Stimulated activated naive CD8-positive, alpha-beta T cell treated with anti-CD3 and anti-CD28 coated beads, Interleukin-15, amount 100 ng/mL, for 72 hours (primary cell): ENCODE results near the gene HELZ2.
A peak's percentile ranks its signal among the peaks of the same experiment; 100 is the strongest.
"Not testable (repeated sequence)": the region's sequence is repeated elsewhere in the genome, so short reads cannot be mapped to it uniquely, and the experiment has no call there.

Experiments used
- ATAC-seq: fragments of 150-1000 bp; cut with Tn5 transposase; 2 replicates; pipeline ENCODE4 v1.10.0; 2021; ENCODE audit warnings: mild to moderate bottlenecking, moderate library complexity
- DNase-seq, 2 donors: peaks; one replicate each; pipeline ENCODE4 v3.0.0; 2021 to 2022
- H3K27ac Mint-ChIP-seq, 2 donors: one replicate each; pipeline ENCODE4 v1.8.0; 2022; ENCODE audit warnings: mild to moderate bottlenecking in 2 of 2, mixed read lengths in 2 of 2, moderate library complexity in 2 of 2
- H3K27me3 Mint-ChIP-seq: one replicate; pipeline ENCODE4 v1.8.0; 2022; ENCODE audit warnings: mixed read lengths
- H3K4me1 Mint-ChIP-seq: one replicate; pipeline ENCODE4 v1.8.0; 2022; ENCODE audit warnings: mild to moderate bottlenecking, mixed read lengths
- H3K4me3 Mint-ChIP-seq, 2 donors: one replicate each; pipeline ENCODE4 v1.8.0; 2022; ENCODE audit warnings: mild to moderate bottlenecking in 2 of 2, mixed read lengths in 2 of 2, moderate library complexity in 1 of 2
- H3K9me3 Mint-ChIP-seq, 2 donors: one replicate each; pipeline ENCODE4 v1.8.0; 2022; ENCODE audit warnings: mixed read lengths in 2 of 2

The HELZ2 gene

DNA sequence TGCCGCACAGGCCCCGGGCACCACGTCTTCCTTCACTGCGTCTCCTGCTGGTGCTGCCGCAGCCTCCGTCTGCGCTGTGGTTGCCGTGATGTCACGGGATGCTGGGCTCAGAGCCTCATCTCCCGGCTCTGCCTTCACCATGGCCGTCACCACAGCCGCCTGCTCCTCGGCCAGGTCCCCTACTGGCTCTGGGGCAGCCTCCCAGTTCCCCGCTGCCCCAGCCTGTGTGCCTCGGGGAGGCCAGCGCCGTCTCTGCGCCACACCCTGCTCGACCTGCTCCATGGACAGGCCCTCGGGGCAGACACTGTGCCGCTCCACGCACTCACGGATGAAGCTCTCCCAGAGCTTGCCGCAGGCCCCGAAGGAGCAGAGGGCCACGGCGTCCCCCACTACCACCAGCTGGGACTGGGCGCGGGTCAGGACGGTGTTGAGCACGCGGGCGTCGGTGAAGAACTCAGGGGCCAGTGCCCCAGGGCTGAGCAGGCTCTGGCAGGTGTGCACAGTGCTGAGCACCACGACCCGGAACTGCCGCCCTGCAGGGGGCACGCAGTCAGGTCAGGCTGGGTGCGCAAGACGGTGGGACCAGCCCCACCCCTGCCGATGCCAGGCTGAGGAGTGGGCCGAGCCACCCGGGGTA lies 8.2 kb downstream of the HELZ2 start:
- ATAC-seq = no peak
- H3K27ac Mint-ChIP-seq = peak overlapping the region in 1 of 2 donors; percentile 63
- no peak overlapping the region for H3K4me3 Mint-ChIP-seq
- H3K9me3 Mint-ChIP-seq = no peaks in the 10 kb centered on the region
- no peak for DNase-seq
- H3K27me3 Mint-ChIP-seq = peaks cover 14% of the 10 kb centered on the region
- H3K4me1 Mint-ChIP-seq = peaks cover 36% of the 10 kb centered on the region

DNA sequence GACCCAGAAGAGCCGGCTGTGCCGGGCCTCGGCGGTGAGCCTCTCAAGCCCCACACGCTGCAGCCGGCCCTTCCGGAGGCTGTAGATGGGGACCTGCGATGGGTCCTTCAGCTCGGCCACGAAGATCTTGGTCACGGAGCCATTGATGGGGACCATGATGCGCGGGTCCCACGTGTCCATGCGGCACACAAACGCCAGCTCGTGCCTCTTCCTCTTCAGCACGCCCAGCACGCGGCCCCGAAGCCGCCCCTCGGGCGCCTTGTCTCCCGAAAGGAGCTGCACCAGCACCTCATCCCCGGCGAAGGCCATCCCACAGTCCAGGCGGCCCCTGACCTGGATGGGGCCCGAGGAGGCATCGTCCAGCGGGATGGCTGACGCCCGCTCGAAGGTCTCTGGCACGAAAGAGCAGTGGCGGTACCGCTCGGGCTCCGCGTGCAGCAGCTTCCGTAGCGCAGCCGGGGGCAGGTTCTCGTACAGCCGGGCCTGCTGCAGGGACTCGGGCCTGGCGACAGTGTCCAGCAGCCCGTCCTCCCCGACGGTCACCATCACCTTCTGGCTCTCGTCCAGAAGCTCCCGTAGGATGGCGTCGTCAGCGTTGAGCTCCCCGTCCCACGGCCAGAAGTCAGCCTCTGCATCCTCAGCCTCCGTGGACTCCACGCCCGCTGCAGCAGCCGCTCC lies 8.9 kb downstream of the HELZ2 start:
- ATAC-seq = no peak
- Mint-ChIP-seq H3K4me1 (peaks cover 39% of the 10 kb centered on the region), H3K27me3 (peaks cover 14% of the 10 kb centered on the region), H3K4me3 (no peak overlapping the region), H3K27ac (no peak overlapping the region), H3K9me3 (no peaks in the 10 kb centered on the region)
- no peak for DNase-seq

DNA sequence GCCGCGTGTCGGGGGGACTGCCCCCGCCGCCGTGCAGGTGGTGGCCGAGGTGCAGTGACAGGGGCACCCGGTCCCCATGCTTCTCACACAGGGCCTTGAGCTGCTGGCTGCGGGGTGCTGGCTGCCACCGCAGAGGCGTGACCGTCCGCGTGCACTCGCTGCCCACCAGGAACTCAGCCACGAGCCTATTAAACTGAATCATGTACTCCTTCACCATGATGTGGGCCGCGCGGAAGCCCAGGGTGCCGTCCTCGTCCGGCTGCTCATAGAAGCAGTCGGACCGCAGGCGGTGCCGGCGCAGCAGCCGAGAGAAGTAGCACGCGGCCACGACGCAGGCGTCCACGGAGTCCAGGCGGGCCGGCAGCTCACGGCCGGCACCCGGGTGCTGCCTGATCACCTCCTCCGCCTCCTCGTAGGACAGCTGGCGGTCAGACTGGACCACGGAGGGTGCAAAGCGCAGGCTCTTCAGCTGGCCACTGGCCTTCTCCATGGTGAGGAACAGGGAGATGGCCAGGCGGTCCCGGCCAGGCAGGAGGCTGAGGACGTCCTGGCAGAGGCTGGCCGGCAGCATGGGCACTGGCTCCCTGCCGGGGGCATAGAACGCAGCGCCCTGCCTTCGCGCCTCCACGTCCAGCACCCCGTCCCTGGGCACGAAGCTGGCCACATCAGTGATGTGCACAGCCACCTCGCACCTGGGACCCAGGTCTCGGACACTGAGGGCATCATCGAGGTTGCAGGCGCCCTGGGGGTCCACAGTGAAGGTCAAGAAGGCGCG lies 9.8 kb downstream of the HELZ2 start:
- no peak overlapping the region for H3K27ac Mint-ChIP-seq
- ATAC-seq (no peak), DNase-seq (no peak)
- H3K27me3 Mint-ChIP-seq = peaks cover 4% of the 10 kb centered on the region
- no peak overlapping the region for H3K4me3 Mint-ChIP-seq
- no peaks in the 10 kb centered on the region for H3K9me3 Mint-ChIP-seq
- H3K4me1 Mint-ChIP-seq = peaks cover 30% of the 10 kb centered on the region

DNA sequence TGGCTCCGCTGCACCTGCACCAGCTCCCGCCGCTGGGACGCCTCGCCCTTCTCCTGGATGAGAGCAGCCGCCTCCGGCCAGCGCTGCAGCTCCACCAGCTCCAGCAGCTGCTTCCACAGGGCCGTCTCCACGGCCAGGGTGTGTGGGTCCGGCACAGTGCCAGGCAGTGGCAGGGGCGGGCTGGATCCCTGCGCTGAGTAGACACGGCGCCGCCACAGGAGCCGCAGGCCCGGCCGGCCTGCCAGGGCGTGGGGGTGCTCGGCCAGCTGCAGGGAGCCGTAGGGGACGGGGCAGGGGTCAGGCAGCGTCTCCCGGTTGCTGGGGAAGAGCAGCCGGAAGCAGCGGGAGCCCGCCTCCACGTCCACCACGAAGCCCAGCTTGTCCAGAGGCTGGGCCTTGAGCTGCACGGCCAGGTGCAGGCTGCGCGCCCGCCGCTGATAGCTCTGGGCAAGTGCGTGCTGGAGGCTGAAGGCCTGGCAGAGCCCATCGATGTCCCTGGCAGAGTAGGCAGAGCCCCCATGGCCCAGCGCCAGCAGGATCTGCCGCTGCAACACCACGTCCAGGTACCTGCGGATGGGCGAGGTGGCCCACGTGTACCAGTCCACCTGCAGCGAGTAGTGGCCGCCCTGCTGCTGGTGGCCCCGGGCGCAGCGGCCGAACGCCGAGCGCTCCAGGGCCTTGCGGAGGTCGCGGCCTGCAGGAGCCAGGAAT lies 10.7 kb downstream of the HELZ2 start:
- Mint-ChIP-seq H3K27ac (no peak overlapping the region), H3K9me3 (no peaks in the 10 kb centered on the region), H3K27me3 (no peaks in the 10 kb centered on the region), H3K4me3 (no peak overlapping the region), H3K4me1 (peaks cover 22% of the 10 kb centered on the region)
- ATAC-seq = no peak
- no peak for DNase-seq

DNA sequence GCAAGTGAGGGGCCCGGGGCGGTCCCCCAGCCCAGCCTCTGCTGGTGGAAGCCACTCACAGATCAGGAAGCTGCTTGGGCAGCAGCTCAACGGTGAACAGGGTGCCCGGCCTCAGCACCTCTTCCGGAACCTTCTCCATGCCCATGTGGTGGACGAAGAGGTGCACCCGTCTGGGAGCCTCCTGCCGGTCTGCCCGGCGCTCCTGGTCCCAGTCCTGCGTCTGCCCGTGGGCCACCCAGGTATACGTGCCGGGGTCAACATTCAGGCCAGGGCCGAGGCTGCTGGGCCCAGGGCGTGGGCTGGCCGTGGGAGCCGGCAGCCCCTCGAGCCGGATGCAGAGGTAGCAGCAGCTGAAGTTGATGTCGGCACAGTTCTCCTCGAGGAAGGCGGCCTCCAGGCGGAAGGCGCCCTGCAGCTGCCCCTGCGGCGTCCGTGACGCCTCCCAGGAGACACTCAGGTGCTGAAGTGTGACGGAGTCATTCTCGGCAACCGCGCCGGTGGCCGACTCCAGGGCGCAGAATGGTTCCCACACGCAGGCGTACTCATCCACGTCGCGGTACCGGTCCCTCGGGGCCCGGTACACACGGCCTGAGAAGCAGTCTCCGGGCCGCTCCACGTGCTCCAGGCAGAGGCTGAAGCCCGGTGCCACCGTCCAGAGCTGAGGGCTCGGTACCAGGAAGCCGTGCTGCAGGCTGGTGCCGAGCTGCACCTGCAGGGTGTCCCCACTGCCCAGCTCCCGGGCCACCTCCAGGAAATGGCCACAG lies 11.4 kb downstream of the HELZ2 start:
- Mint-ChIP-seq H3K27me3 (no peaks in the 10 kb centered on the region), H3K9me3 (no peaks in the 10 kb centered on the region), H3K27ac (no peak overlapping the region), H3K4me3 (no peak overlapping the region), H3K4me1 (peaks cover 14% of the 10 kb centered on the region)
- ATAC-seq (no peak), DNase-seq (no peak)

DNA sequence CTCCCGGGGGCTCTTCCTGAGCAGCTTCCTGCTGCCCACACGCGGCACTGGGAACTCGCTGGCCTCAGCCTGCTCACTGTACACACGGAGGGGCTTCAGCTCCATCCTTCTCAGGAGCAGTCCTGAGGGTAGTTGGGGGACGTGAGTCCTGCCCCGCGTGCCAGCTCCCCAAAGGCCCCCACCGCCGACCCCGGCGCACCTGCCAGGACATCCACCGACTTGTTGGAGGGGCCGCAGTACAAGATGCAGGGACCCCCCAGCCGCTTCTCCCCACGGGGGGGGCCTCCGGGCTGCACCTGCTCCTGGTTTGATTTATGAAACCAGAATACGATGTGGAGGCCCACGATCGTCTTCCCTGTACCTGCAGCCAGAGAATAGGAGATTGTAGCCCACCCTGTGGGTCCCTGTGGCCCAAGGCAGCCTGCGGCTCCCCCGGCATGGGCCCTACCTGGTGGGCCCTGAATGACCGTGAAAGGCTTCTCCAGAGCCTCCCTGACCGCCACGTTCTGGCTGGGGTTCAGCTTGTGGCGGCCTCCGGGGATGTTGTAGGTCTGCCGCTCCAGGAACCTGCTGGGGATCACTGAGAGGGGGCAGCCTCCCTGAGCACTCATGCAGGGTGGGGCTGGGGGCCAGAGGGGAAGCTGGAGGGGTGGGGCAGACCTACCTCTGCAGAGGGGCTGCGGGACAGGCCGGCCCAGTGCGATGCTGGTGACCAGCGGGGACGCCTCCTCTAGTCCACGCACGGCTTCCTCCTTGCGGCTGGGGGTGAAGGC lies 12.2 kb downstream of the HELZ2 start:
- no peak overlapping the region for H3K27ac Mint-ChIP-seq
- no peak for ATAC-seq

DNA sequence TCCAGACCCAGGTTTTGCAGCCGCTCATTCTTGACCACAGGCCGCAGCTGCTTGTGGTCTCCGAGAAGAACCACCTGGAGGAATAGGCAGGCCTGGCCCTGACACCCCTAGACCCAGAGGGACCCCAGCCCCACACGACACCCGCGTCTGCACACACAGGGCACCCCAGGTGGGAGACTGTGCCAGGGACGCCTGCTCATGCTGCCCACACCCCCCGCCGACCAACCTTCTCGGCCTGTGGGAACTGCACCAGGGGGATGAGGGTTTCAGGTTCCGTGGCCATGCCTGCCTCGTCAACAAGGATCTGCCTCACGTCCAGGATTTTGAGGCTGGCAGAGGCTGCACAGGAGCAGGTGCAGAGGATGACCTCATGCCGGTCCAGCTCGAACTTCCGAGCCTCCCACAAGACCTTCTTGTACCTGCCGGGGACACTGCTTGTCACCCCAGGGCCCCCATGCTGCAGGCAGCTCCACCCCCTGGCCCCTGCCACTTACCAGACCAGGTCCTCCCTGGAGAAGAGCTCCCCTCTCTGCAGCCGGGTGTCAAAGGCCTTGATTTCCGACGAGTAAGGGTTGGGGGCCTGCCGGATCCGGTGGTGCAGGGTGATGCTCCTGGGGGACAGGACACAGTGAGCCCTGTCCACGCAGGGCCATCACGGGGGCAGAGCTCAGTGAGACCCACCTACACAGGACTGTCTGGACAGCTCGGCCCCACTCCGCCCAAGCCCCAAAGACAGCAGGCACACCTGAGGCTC lies 13.0 kb downstream of the HELZ2 start:
- peaks cover 5% of the 10 kb centered on the region for H3K4me1 Mint-ChIP-seq
- DNase-seq (no peak), ATAC-seq (no peak)
- H3K4me3 Mint-ChIP-seq = no peak overlapping the region
- H3K9me3 Mint-ChIP-seq = no peaks in the 10 kb centered on the region
- H3K27ac Mint-ChIP-seq = no peak overlapping the region
- no peaks in the 10 kb centered on the region for H3K27me3 Mint-ChIP-seq

More for the DNA sequence above, 12.2 kb downstream of the HELZ2 start:
- peaks cover 6% of the 10 kb centered on the region for H3K4me1 Mint-ChIP-seq
- no peak for DNase-seq
- H3K4me3 Mint-ChIP-seq = no peak overlapping the region
- H3K27me3 Mint-ChIP-seq = no peaks in the 10 kb centered on the region
- no peaks in the 10 kb centered on the region for H3K9me3 Mint-ChIP-seq

DNA sequence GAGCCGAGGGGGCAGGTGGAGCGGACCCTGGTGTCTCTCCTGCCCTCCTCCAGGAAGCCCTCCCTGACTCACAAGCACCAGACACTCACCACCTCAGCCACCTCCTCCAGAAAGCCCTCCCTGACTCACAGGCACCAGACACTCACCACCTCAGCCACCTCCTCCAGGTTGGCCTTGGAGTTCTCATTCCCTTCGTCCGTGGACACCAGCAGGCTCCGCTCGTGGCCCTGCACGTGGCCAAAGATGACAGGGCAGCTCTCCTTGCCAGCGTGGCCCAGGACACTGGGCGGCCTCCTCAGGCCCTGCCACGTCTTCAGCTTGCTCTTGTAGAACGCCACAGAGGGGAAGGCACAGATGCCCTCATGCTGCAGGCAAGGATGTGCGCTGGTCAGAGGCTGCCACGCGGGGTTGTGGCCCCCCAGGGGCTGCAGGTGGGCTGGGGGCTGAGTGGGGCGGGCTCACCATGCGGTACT lies 13.7 kb downstream of the HELZ2 start:
- Mint-ChIP-seq H3K27me3 (no peaks in the 10 kb centered on the region), H3K4me3 (no peak overlapping the region)
- no peak for DNase-seq

DNA sequence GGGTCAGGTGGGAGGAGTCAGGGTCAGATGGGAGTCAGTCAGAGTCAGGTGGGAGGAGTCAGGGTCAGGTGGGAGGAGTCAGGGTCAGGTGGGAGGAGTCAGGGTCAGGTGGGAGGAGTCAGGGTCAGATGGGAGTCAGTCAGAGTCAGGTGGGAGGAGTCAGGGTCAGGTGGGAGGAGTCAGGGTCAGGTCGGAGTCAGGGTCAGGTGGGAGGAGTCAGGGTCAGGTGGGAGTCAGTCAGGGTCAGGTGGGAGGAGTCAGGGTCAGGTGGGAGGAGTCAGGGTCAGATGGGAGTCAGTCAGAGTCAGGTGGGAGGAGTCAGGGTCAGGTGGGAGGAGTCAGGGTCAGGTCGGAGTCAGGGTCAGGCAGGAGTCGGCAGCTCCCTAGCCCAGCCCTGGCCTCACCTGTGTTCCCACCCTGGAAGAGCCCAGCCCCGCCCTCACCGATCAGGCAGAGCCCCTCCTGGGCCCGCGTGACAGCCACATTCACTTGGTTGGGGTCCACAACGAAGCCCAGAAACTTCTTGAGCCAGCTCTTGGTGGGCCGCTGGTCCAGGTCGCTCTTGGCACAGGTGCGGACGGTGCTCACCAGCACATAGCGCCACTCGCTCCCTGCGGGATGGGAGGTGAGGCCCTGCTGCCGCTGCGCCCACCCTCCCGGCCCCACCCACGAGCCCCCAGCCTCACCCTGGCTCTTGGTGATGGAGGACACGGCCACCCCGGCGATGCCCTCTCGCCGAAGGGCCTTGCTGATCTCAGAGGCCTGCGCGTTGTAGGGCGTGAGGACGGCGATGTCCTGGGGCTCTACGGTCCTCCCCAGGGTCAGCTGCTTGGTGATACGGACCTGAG lies 14.3 kb downstream of the HELZ2 start:
- H3K27ac Mint-ChIP-seq, ATAC-seq, H3K27me3 Mint-ChIP-seq, H3K4me1 Mint-ChIP-seq, H3K9me3 Mint-ChIP-seq, H3K4me3 Mint-ChIP-seq, DNase-seq: not testable (repeated sequence)

More for the DNA sequence above, 13.7 kb downstream of the HELZ2 start:
- H3K9me3 Mint-ChIP-seq = no peaks in the 10 kb centered on the region
- peaks cover 5% of the 10 kb centered on the region for H3K4me1 Mint-ChIP-seq
- ATAC-seq = no peak
- H3K27ac Mint-ChIP-seq = no peak overlapping the region

DNA sequence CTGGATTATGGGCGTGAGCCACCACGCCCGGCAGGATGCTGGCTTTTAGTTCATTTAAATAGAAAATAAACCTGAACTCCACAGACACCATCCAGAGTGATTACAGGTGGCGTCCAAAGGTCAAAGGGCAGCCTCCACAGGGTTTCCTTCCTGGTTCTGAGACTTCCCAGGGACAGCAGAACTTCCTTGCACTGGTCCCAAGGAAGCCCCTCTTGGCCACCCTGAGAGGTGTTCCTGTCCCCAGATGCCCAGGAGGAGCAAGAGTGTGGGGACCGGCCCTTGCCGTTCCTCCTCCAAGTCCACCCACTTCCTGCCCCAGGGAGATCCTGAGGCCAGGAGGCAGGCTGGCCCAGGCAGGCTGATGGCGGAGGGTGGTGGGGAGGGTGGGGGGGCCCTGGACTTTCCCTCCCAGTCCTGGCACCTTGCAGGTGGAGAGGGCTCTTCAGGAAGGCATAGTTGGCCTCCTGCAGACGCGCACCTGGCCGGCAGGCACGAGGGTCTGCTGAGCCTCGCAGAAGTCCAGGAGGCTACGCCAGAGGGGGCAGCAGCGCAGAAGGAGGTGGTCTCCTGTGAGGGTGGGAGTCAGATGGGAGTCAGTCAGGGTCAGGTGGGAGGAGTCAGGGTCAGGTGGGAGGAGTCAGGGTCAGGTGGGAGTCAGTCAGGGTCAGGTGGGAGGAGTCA lies 15.1 kb downstream of the HELZ2 start:
- H3K4me1 Mint-ChIP-seq = peaks cover 15% of the 10 kb centered on the region
- no peaks in the 10 kb centered on the region for H3K27me3 Mint-ChIP-seq
- ATAC-seq (no peak), DNase-seq (no peak)
- H3K9me3 Mint-ChIP-seq = no peaks in the 10 kb centered on the region
- H3K27ac Mint-ChIP-seq = no peak overlapping the region
- H3K4me3 Mint-ChIP-seq = no peak overlapping the region

DNA sequence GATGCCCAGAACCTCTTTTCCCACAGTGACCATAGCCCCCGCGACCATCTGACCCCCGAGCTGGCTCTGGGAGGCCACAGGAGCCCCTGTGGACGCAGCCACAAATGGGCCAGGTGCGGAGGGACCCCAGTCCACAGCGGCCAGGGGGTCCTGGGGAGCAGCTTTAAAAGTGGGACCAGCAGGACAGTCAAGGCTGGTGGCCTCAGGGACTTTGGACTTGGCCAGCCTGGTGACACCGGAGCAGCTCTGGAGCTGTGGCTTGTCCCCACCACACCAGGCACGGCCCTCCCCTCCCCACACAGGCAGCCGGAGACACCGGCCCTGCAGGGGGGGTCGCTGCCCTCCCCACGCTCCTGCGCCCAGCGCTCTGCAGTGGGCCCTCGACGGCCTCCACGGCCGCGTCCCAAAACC lies 16.6 kb downstream of the HELZ2 start:
- Mint-ChIP-seq H3K4me3 (no peak overlapping the region), H3K9me3 (no peaks in the 10 kb centered on the region), H3K27ac (no peak overlapping the region), H3K27me3 (no peaks in the 10 kb centered on the region), H3K4me1 (peaks cover 26% of the 10 kb centered on the region)
- DNase-seq (no peak), ATAC-seq (no peak)

DNA sequence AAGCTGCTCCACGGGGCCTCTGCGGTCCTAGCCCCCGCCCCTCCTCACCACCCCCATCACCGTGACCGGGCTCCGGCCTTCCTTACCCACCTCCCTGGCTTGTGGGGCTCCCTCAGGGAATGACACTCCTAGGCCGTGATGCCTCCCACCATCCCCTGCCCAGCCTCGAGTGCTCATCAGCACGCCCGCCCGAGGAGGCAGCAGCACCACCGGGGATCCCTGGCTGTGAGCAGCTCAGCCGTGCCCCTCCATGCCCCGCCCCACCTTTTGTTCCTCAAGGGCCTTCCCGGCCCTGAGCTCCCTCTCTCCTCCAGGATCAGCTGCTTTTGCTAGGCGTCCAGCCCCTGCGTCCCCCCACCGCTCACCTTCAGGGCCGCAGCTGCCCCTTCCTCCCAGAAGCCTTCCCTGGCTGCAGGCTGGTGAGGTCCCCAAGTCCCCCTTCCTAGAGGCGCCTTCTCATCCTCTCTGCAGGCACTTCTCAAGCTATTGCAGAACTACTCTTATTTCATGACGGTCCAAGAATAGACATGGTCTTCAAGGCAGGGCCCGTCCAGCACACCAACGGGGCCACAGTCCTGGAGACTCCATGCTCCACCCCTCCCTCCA lies 17.1 kb downstream of the HELZ2 start:
- H3K27ac Mint-ChIP-seq = no peak overlapping the region

More for the DNA sequence above, 17.1 kb downstream of the HELZ2 start:
- Mint-ChIP-seq H3K4me1 (peaks cover 31% of the 10 kb centered on the region), H3K9me3 (no peaks in the 10 kb centered on the region), H3K27me3 (no peaks in the 10 kb centered on the region), H3K4me3 (no peak overlapping the region)
- DNase-seq (no peak), ATAC-seq (no peak)
